Natural killer cell (primary cell): ENCODE results near the gene PTPRN2. TPM values are rescaled to one million over a fixed set of nuclear protein-coding genes. Genes with fewer than 3 reads are reported as not detected.

Experiments
- ATAC-seq, 3 donors: fragments of 150-1000 bp in 2 of 3; fragments of 200-7000 bp in 1 of 3; cut with Tn5 transposase; 1 replicate in 1 of 3; 2 replicates in 2 of 3; pipeline ENCODE4 v1.10.0; 2021; ENCODE audit warnings: mild to moderate bottlenecking in 2 of 3, moderate library complexity in 2 of 3
- DNase-seq, 2 donors: peaks; one replicate each; pipeline versions ENCODE4 v3.0.0 to v3.0.0-alpha.2; 2013 to 2021; ENCODE audit warnings: mixed read lengths in 1 of 2
- H3K27ac ChIP-seq: one replicate; pipeline ENCODE4 v1.5.1; 2013; ENCODE audit warnings: mild to moderate bottlenecking, low read length
- H3K27me3 ChIP-seq: one replicate; pipeline ENCODE4 v1.6.1; 2013; ENCODE audit warnings: low read length; ENCODE audit not compliant: control insufficient read depth, insufficient read depth
- H3K36me3 ChIP-seq: one replicate; pipeline ENCODE4 v1.6.1; 2013; ENCODE audit warnings: low read length; ENCODE audit not compliant: control insufficient read depth, insufficient read depth
- H3K4me1 ChIP-seq: one replicate; pipeline ENCODE4 v1.6.1; 2013; ENCODE audit warnings: low read length; ENCODE audit not compliant: control insufficient read depth, insufficient read depth
- H3K4me3 ChIP-seq: one replicate; pipeline ENCODE4 v1.5.1; 2013; ENCODE audit warnings: low read length
- H3K9me3 ChIP-seq: one replicate; pipeline ENCODE4 v1.6.1; 2013; ENCODE audit warnings: low read length; ENCODE audit not compliant: control insufficient read depth, insufficient read depth
- H3K27ac Mint-ChIP-seq, 2 donors: one replicate each; pipeline ENCODE4 v1.8.0; 2022; ENCODE audit warnings: mild to moderate bottlenecking in 2 of 2, mixed read lengths in 2 of 2, moderate library complexity in 1 of 2
- H3K27me3 Mint-ChIP-seq, 2 donors: one replicate each; pipeline ENCODE4 v1.8.0; 2022; ENCODE audit warnings: low read depth in 2 of 2, mixed read lengths in 2 of 2
- H3K36me3 Mint-ChIP-seq: one replicate; pipeline ENCODE4 v1.8.0; 2022; ENCODE audit warnings: mixed read lengths
- H3K4me1 Mint-ChIP-seq, 2 donors: one replicate each; pipeline ENCODE4 v1.8.0; 2022; ENCODE audit warnings: mixed read lengths in 2 of 2
- H3K4me3 Mint-ChIP-seq: one replicate; pipeline ENCODE4 v1.8.0; 2022; ENCODE audit warnings: mild to moderate bottlenecking, moderate library complexity, mixed read lengths
- H3K9me3 Mint-ChIP-seq, 2 donors: one replicate each; pipeline ENCODE4 v1.8.0; 2022; ENCODE audit warnings: mixed read lengths in 2 of 2
- CTCF ChIP-seq: fragments of 200-600 bp; IDR thresholded peaks from one replicate; pipeline ENCODE4 v1.8.0; 2022; ENCODE audit warnings: antibody characterized with exemption
- WGBS: methylation state at CpG from one replicate; pipeline ENCODE4 v1.1.7; 2013; ENCODE audit warnings: missing lambda C conversion rate; ENCODE audit not compliant: insufficient coverage; 5-methylcytosine and 5-hydroxymethylcytosine counted together
- intact Hi-C: fragments of 100-400 bp; cut with micrococcal nuclease; formaldehyde crosslinking; loops from one replicate; pipeline ENCODE4 v1.14.2; 2022
- total RNA-seq, 4 donors: library from RNA; stranded (reverse); fragments of 120-200 nt in 1 of 4; gene quantifications; one replicate each; pipeline versions ENCODE4 v1.2.3 to v1.2.4, GENCODE V29; 2013 to 2022

The PTPRN2 gene
- total RNA-seq, 3 donors from 2014 or later (not counting 1 experiment from before 2014, with no cell fraction given): 1.3 to 2.5 (median 1.9) TPM

GRCh38 chr7:157723205-157723604, 864.4 kb downstream of the PTPRN2 start:
- no peak overlapping the region for H3K27ac Mint-ChIP-seq
- DNase-seq (no peak), ATAC-seq (no peak)
- no peaks in the 10 kb centered on the region for H3K9me3 Mint-ChIP-seq
- 80% methylated on average over 10 of the region's 10 CpGs for WGBS
- no peaks in the 10 kb centered on the region for H3K9me3 ChIP-seq
- no peak overlapping the region for H3K4me3 ChIP-seq
- H3K27ac ChIP-seq: no peak overlapping the region
- H3K36me3 ChIP-seq: no peaks in the 10 kb centered on the region
- intact Hi-C loops: no loop called here
- no peaks in the 10 kb centered on the region for H3K27me3 ChIP-seq
- H3K4me1 Mint-ChIP-seq: no peaks in the 10 kb centered on the region
- H3K4me3 Mint-ChIP-seq: no peak overlapping the region
- H3K36me3 Mint-ChIP-seq: no peaks in the 10 kb centered on the region
- H3K27me3 Mint-ChIP-seq: peaks cover 0 to 3% of the 10 kb centered on the region in 2 donors
- no peaks in the 10 kb centered on the region for H3K4me1 ChIP-seq
- TF ChIP-seq CTCF: no peak

- no peak overlapping the region for H3K27ac Mint-ChIP-seq
- 86% methylated on average over 32 of the region's 32 CpGs for WGBS
- intact Hi-C loops: no loop called here
Observed at GRCh38 chr7:157722137-157723060, 865.2 kb downstream of the PTPRN2 start.

GRCh38 chr7:157721468-157722136, 866.0 kb downstream of the PTPRN2 start:
- no peak overlapping the region for H3K27ac ChIP-seq
- H3K36me3 Mint-ChIP-seq: no peaks in the 10 kb centered on the region
- H3K4me1 Mint-ChIP-seq: no peaks in the 10 kb centered on the region
- H3K27me3 ChIP-seq: no peaks in the 10 kb centered on the region
- ATAC-seq (no peak), DNase-seq (no peak)
- no peak overlapping the region for H3K4me3 Mint-ChIP-seq
- peaks cover 0 to 3% of the 10 kb centered on the region in 2 donors for H3K27me3 Mint-ChIP-seq
- H3K9me3 ChIP-seq: no peaks in the 10 kb centered on the region
- no peaks in the 10 kb centered on the region for H3K36me3 ChIP-seq
- no peak overlapping the region for H3K4me3 ChIP-seq
- H3K4me1 ChIP-seq: no peaks in the 10 kb centered on the region
- 86% methylated on average over 25 of the region's 26 CpGs for WGBS
- no peaks in the 10 kb centered on the region for H3K9me3 Mint-ChIP-seq
- no peak overlapping the region for H3K27ac Mint-ChIP-seq
- intact Hi-C loops: no loop called here
- no peak for TF ChIP-seq CTCF

More at GRCh38 chr7:157722137-157723060, 865.2 kb downstream of the PTPRN2 start:
- Histone ChIP-seq H3K36me3 (no peaks in the 10 kb centered on the region), H3K9me3 (no peaks in the 10 kb centered on the region), H3K4me3 (no peak overlapping the region), H3K27me3 (no peaks in the 10 kb centered on the region), H3K4me1 (no peaks in the 10 kb centered on the region), H3K27ac (no peak overlapping the region)
- Mint-ChIP-seq H3K27me3 (peaks cover 0 to 3% of the 10 kb centered on the region in 2 donors), H3K9me3 (no peaks in the 10 kb centered on the region), H3K4me3 (no peak overlapping the region), H3K36me3 (no peaks in the 10 kb centered on the region), H3K4me1 (no peaks in the 10 kb centered on the region)
- no peak for TF ChIP-seq CTCF
- DNase-seq (no peak), ATAC-seq (no peak)
